K562 (cell line): ENCODE data around the gene TNFRSF19. TPM values are rescaled to one million over a fixed set of nuclear protein-coding genes. Genes with fewer than 3 reads are reported as not detected.

ENCODE experiments used
- ATAC-seq: fragments of 200-7000 bp; cut with Tn5 transposase; 3 replicates; pipeline ENCODE4 v1.9.1; 2020; ENCODE audit warnings: moderate library complexity
- BruUV-seq: library from RNA; stranded (reverse); fragments of 400-500 nt; replicated peaks from 2 replicates; lab custom pipeline; 2021; lab: Mats Ljungman, UMichigan
- CTCF ChIA-PET: fragments of 300-600 bp; formaldehyde crosslinking; extraction: SDS; loops from one replicate; lab custom pipeline; 2021; ENCODE audit warnings: low intra/inter-chr PET ratio; lab: Yijun Ruan, JAX
- POLR2A ChIA-PET: fragments of 300-600, 350-650 bp; sonication (Branson Sonifier 250); formaldehyde crosslinking; extraction: SDS; loops from one replicate; lab custom pipeline; 2021; ENCODE audit warnings: antibody characterized with exemption, inconsistent platforms; lab: Yijun Ruan, JAX
- DNase-seq, 4 experiments: peaks; one replicate each; pipeline versions ENCODE4 v3.0.0 to v3.0.0-alpha.2; 2011 to 2018; ENCODE audit warnings: low spot score in 3 of 4, mixed read lengths in 3 of 4; ENCODE audit errors: extremely low read depth in 1 of 4
- FAIRE-seq: peaks from 2 replicates; lab custom pipeline; 2011; peaks lifted over from hg19 to GRCh38; lab: Jason Lieb, UNC
- H2AFZ ChIP-seq: 2 replicates; pipeline ENCODE4 v1.6.0; 2011; ENCODE audit warnings: low read depth, low read length, control low read depth, inconsistent platforms
- H3K27ac ChIP-seq: fragments of 200-600 bp; 3 replicates; pipeline ENCODE4 v1.8.0; 2011; ENCODE audit warnings: low read depth, mild to moderate bottlenecking, control low read depth, inconsistent platforms, low read length, moderate library complexity, mixed read lengths; ENCODE audit errors: extremely low read depth
- H3K27me3 ChIP-seq, 2 experiments: fragments of 300-600 bp in 1 of 2; 2 replicates in 1 of 2; 3 replicates in 1 of 2; pipeline versions ENCODE4 v1.6.0 to v1.8.0; 2011; ENCODE audit warnings: inconsistent platforms in 2 of 2, low read length in 2 of 2, mild to moderate bottlenecking in 1 of 2, mixed read lengths in 1 of 2, moderate library complexity in 1 of 2; ENCODE audit not compliant: control insufficient read depth in 2 of 2, insufficient read depth in 2 of 2
- H3K36me3 ChIP-seq: fragments of 300-600 bp; 3 replicates; pipeline ENCODE4 v1.8.0; 2011; ENCODE audit warnings: mild to moderate bottlenecking, low read length, inconsistent platforms; ENCODE audit not compliant: control insufficient read depth, insufficient read depth
- H3K4me1 ChIP-seq, 2 experiments: fragments of 200-600 bp in 1 of 2; replicated peaks in 1 of 2; 2 replicates in 1 of 2; 3 replicates in 1 of 2; pipeline versions ENCODE4 v1.5.1 to v1.8.0; 2011; ENCODE audit warnings: inconsistent platforms in 2 of 2, low read length in 2 of 2, mild to moderate bottlenecking in 1 of 2, mixed read lengths in 1 of 2, moderate library complexity in 1 of 2; ENCODE audit not compliant: control insufficient read depth in 2 of 2, insufficient read depth in 2 of 2
- H3K4me2 ChIP-seq: 2 replicates; pipeline ENCODE4 v1.6.1; 2011; ENCODE audit warnings: low read length, control low read depth, inconsistent platforms, mixed read lengths; ENCODE audit not compliant: insufficient read depth
- H3K4me3 ChIP-seq: fragments of 200-600 bp; sonication (generic), shearing (Covaris generic); 2 replicates; pipeline ENCODE4 v1.5.1; 2016; ENCODE audit warnings: control low read depth, inconsistent platforms
- H3K79me2 ChIP-seq: fragments of 200-600 bp; 3 replicates; pipeline ENCODE4 v1.8.0; 2011; ENCODE audit warnings: low read length, inconsistent platforms; ENCODE audit not compliant: control insufficient read depth, insufficient read depth
- H3K9ac ChIP-seq, 2 experiments: 2 replicates each; pipeline versions ENCODE4 v1.6.0 to v1.6.1; 2011; ENCODE audit warnings: low read depth in 2 of 2, low read length in 2 of 2, control low read depth in 1 of 2, inconsistent platforms in 1 of 2, mild to moderate bottlenecking in 1 of 2, mixed read lengths in 1 of 2; ENCODE audit not compliant: insufficient read depth in 1 of 2
- H3K9me1 ChIP-seq: one replicate; pipeline ENCODE4 v1.6.0; 2011; ENCODE audit warnings: inconsistent platforms, mild to moderate bottlenecking, low read length, moderate library complexity; ENCODE audit not compliant: control insufficient read depth, insufficient read depth
- H3K9me3 ChIP-seq: replicated peaks from 2 replicates; pipeline ENCODE4 v1.5.1; 2011; ENCODE audit warnings: low read depth, low read length, inconsistent platforms; ENCODE audit not compliant: control insufficient read depth, insufficient read depth
- H4K20me1 ChIP-seq: replicated peaks from 2 replicates; pipeline ENCODE4 v1.6.1; 2011; ENCODE audit warnings: low read length, inconsistent platforms, mixed read lengths; ENCODE audit not compliant: control insufficient read depth, insufficient read depth
- BRD4 ChIP-seq: fragments of 200-600 bp; sonication (generic); IDR thresholded peaks from 2 replicates; pipeline ENCODE4 v1.6.1; 2017; ENCODE audit warnings: inconsistent platforms
- GTF2E2 ChIP-seq: fragments of 200-800 bp; sonication (Bioruptor generic); IDR thresholded peaks from 2 replicates; pipeline ENCODE4 v1.6.1; 2016; ENCODE audit warnings: missing genetic modification characterization, missing compliant biosample characterization
- HMGN3 ChIP-seq: IDR thresholded peaks from 2 replicates; pipeline ENCODE4 v1.6.1; 2011; ENCODE audit warnings: borderline replicate concordance, low read depth, mild to moderate bottlenecking, mixed read lengths, low read length; ENCODE audit not compliant: insufficient read length; ENCODE audit errors: extremely low read depth
- HMGXB4 ChIP-seq: sonication (generic); formaldehyde crosslinking; IDR thresholded peaks from 2 replicates; pipeline ENCODE4 v1.8.1; 2023; ENCODE audit warnings: mild to moderate bottlenecking, missing genetic modification reagents
- IFI16 ChIP-seq: fragments of 250-450 bp; sonication (Bioruptor Pico); IDR thresholded peaks from 2 replicates; pipeline ENCODE4 v2.1.2; 2022; ENCODE audit warnings: mild to moderate bottlenecking, inconsistent platforms
- NBN ChIP-seq: fragments of 450-650 bp; IDR thresholded peaks from 2 replicates; pipeline ENCODE4 v1.6.1; 2016; ENCODE audit warnings: low read depth, mild to moderate bottlenecking
- NRF1 ChIP-seq, 2 experiments: fragments of 450-650 bp; IDR thresholded peaks in 1 of 2; conservative IDR thresholded peaks in 1 of 2; 2 replicates each; pipeline ENCODE4 v1.6.1; 2014; ENCODE audit warnings: mild to moderate bottlenecking in 2 of 2
- POLR2B ChIP-seq: fragments of 450-650 bp; IDR thresholded peaks from 2 replicates; pipeline ENCODE4 v1.6.1; 2018; ENCODE audit warnings: low read depth; ENCODE audit not compliant: partially characterized antibody
- TRIM24 ChIP-seq, 2 experiments: fragments of 450-650 bp; IDR thresholded peaks; 2 replicates each; pipeline ENCODE4 v1.6.1; 2016
- TRIM28 ChIP-seq: fragments of 450-650 bp; IDR thresholded peaks from 2 replicates; pipeline ENCODE4 v1.6.1; 2017
- XRCC5 ChIP-seq: fragments of 200-400 bp; formaldehyde crosslinking; IDR thresholded peaks from 2 replicates; pipeline ENCODE4 v1.6.1; 2017; ENCODE audit warnings: low read depth, mild to moderate bottlenecking, low read length
- ZFX ChIP-seq: sonication (generic); formaldehyde crosslinking; IDR thresholded peaks from 2 replicates; pipeline ENCODE4 v1.8.0; 2022; ENCODE audit warnings: mild to moderate bottlenecking, missing genetic modification reagents, moderate library complexity
- ZNF444 ChIP-seq: fragments of 250-450 bp; sonication (Bioruptor Pico); IDR thresholded peaks from 2 replicates; pipeline ENCODE4 v1.4.0; 2020; ENCODE audit warnings: mild to moderate bottlenecking, moderate library complexity
- ZNF507 ChIP-seq: conservative IDR thresholded peaks from 2 replicates; pipeline ENCODE4 v1.6.1; 2017; ENCODE audit warnings: missing genetic modification characterization, missing compliant biosample characterization
- ZNF589 ChIP-seq: fragments of 200-800 bp; sonication (Bioruptor generic); IDR thresholded peaks from 2 replicates; pipeline ENCODE4 v1.6.1; 2016; ENCODE audit warnings: low read depth, missing genetic modification characterization, missing compliant biosample characterization
- WGBS: fragments of 100-300 bp; shearing (Covaris generic); methylation state at CpG from one replicate; pipeline ENCODE4 v1.1.6; 2016; ENCODE audit warnings: low coverage, mixed read lengths; ENCODE audit not compliant: insufficient coverage; ENCODE audit errors: missing lambda C conversion rate; 5-methylcytosine and 5-hydroxymethylcytosine counted together
- in situ Hi-C: fragments of 300-500 bp; cut with MboI; formaldehyde crosslinking; loops from 4 replicates; pipeline ENCODE4 v1.15.0; 2018; ENCODE audit warnings: inconsistent platforms, mixed read lengths
- intact Hi-C: fragments of 100-400 bp; cut with micrococcal nuclease; formaldehyde crosslinking; loops from 2 replicates; pipeline ENCODE4 v1.14.2; 2022
- polyA plus RNA-seq, 8 experiments: library from polyadenylated mRNA; depleted of rRNA in 4 of 8; stranded (reverse) in 5 of 8; unstranded in 3 of 8; fragments of >200 nt; fragmentation: Nextera tagmentation in 2 of 8; fragmentation: Illumina TruSeq in 1 of 8; extraction: Ambion mirVana in 2 of 8; extraction: Trizol in 1 of 8; gene quantifications; 2 replicates each; pipeline versions ENCODE4 v1.2.1 to v1.2.3, GENCODE V29; 2011 to 2014; ENCODE audit warnings: inconsistent platforms in 1 of 8, missing spikeins in 1 of 8
- total RNA-seq, 7 experiments: library from RNA; depleted of rRNA in 6 of 7; stranded (reverse); fragments of >200 nt in 6 of 7; fragmentation: Illumina TruSeq in 2 of 7; extraction: Trizol in 2 of 7; gene quantifications; 2 replicates each; pipeline versions ENCODE4 v1.2.1 to v1.2.3, GENCODE V29; 2011 to 2021; ENCODE audit warnings: low replicate concordance in 1 of 7

TNFRSF19 gene
- total and polyA plus RNA-seq, 9 of the 15 experiments (the other 6 are each of a cell fraction or from before 2014, with no cell fraction given): 0.01 to 0.07 TPM; not detected in 7

GRCh38 chr13:23701636-23702035 lies 131.4 kb downstream of the TNFRSF19 start:
- ChIA-PET POLR2A (interaction anchor here (0.6 kb wide), 1 partner anchor 10 kb away, joined by 3 read pairs; no protein-coding TSS in a partner anchor), CTCF (no interaction called here)
- H3K9me3 ChIP-seq: no peaks in the 10 kb centered on the region
- DNase-seq: no peak
- no peak overlapping the region for H3K27ac ChIP-seq
- no peaks in the 10 kb centered on the region for H4K20me1 ChIP-seq
- no peak overlapping the region for H3K9ac ChIP-seq
- no peak for TF ChIP-seq POLR2B
- TF ChIP-seq TRIM28: no peak
- no peak for TF ChIP-seq ZNF444
- no peak for TF ChIP-seq TRIM24 (IDR thresholded peaks at IDR 0.05)
- TF ChIP-seq ZFX: no peak
- no peak for TF ChIP-seq NRF1 (conservative IDR thresholded peaks at IDR 0.05 in 1 of 2, IDR thresholded peaks at IDR 0.05 in 1 of 2)
- no peak for TF ChIP-seq BRD4
- no peak for TF ChIP-seq HMGXB4 (CRISPR knock-in tag)
- TF ChIP-seq GTF2E2 (tag): no peak
- no peak for TF ChIP-seq ZNF589 (CRISPR knock-in tag)
- TF ChIP-seq XRCC5: no peak
- TF ChIP-seq NBN: no peak
- TF ChIP-seq ZNF507 (tag): no peak
- TF ChIP-seq IFI16: no peak
- no peak for TF ChIP-seq HMGN3
- peaks cover 8 to 39% of the 10 kb centered on the region in 2 experiments; a peak in 4 of 5 replicates for H3K27me3 ChIP-seq
- H3K4me3 ChIP-seq: no peak overlapping the region
- no peak overlapping the region for H2AFZ ChIP-seq
- no peaks in the 10 kb centered on the region for H3K79me2 ChIP-seq
- H3K9me1 ChIP-seq: no peaks in the 10 kb centered on the region
- no TSS peak for BruUV-seq
- no peak for FAIRE-seq
- ATAC-seq: peak; percentile 34; the same call in 2 of the 3 replicates
- no peak overlapping the region for H3K4me2 ChIP-seq
- no peaks in the 10 kb centered on the region for H3K36me3 ChIP-seq
- intact Hi-C loops: no loop called here
- no peaks in the 10 kb centered on the region for H3K4me1 ChIP-seq
- WGBS: 3% methylated on average over 9 of the region's 12 CpGs
- in situ Hi-C loops: no loop called here
